Activated gamma-delta T cell treated with anti-CD3 and anti-CD28 coated beads, Interleukin-2, amount 50 U/mL, for 16 hours (primary cell): ENCODE results near the gene GPR108.
"Not testable (repeated sequence)": the region's sequence is repeated elsewhere in the genome, so short reads cannot be mapped to it uniquely, and the experiment has no call there.

ENCODE experiments used
- DNase-seq: peaks from one replicate; pipeline ENCODE4 v3.0.0-alpha.2; 2020; ENCODE audit warnings: low read depth

The GPR108 gene

DNA sequence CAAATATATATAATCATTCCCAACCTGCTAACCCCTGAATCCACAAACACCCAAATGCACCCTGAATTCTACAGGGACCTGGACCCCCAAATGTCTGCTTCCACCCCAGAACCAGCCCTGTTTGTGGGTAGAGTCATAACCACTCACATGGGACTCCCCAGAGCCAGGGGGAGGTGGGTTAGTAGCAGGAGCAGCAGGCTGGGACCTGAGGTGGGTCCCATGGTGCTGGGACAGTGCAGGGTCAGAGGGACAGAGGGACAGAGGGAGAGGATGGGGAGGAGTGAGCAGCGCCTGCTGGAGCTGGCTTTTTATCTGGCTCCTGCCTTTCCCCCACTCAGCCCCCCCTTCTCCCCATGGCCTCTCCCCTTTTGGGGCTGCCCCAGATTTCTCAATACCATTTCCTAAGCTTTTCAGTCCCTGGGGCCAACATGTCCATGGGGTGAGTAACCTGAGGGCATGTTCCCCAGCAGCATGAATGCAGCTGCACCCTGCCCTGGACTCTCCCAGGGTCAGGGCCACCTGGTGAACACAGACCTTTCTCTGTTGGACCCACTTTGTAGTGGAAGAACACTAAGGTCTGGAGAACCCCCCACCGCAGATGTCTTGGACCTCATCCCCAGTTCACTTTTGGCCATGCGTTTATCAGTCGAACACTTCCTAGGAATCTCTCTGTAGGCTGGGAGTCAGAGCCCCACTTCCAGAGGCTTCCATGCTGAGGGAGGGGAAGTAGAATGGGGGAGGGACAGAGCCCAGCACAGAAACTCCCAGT lies 16.8 kb downstream of the GPR108 start, which contains the start of gene C3:
TSS of gene C3 (minus strand) at position 282 of the 769 bp plus-strand sequence. CDS start at position 221, 61 bp downstream.
- DNase-seq: no peak

DNA sequence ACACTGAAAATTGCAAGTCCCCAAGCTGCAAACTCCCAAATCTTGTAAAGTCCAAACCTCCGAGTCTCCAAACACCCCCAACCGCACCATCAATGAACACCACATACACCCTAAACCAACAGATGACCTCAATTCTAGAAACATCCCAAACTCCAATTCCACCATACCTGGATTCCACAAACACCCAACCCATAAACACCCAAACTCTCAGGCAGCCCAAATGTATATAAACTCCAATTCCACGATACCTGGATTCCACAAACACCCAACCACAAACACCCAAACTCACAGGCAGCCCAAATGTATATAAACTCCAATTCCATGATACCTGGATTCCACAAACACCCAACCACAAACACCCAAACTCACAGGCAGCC lies 17.4 kb downstream of the GPR108 start:
- DNase-seq: no peak

GRCh38 chr19:6719540-6719861 lies 17.9 kb downstream of the GPR108 start:
- DNase-seq: no peak

GRCh38 chr19:6718741-6719539 lies 18.4 kb downstream of the GPR108 start:
- no peak for DNase-seq

DNA sequence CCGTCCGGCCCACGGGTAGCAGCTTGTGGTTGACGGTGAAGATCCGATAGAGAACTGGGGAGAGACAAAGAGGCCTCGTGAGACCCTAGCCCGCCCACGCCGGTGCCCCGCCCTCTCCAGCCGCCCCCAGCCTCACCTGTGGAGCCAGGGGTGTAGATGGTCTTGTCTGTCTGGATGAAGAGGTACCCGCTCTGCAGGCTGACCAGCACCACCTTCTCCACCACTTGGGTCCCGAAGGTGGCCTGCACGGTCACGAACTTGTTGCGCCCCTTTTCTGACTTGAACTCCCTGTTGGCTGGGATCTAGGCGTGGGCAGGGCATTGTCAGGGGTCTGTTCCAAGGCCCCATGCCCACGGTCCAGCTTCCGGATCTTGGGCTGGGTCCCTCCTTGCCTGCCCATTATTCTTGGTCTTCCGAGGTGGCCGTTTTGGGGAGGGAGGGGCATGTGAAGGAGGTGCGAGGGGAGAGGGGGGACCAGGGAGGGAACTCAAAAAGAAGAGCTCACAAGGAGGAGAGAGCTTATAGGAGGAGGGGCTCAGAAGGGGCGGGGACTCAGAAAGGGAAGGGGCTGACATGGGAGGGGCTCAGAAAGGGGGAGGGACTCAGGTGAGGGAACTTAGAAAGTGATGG lies 19.2 kb downstream of the GPR108 start:
- no peak for DNase-seq

GRCh38 chr19:6717441-6717971 lies 19.9 kb downstream of the GPR108 start:
- no peak for DNase-seq

GRCh38 chr19:6717036-6717435 lies 20.3 kb downstream of the GPR108 start:
- no peak for DNase-seq

- DNase-seq: no peak
These were observed 20.8 kb downstream of the GPR108 start for GRCh38 chr19:6716610-6716970.

DNA sequence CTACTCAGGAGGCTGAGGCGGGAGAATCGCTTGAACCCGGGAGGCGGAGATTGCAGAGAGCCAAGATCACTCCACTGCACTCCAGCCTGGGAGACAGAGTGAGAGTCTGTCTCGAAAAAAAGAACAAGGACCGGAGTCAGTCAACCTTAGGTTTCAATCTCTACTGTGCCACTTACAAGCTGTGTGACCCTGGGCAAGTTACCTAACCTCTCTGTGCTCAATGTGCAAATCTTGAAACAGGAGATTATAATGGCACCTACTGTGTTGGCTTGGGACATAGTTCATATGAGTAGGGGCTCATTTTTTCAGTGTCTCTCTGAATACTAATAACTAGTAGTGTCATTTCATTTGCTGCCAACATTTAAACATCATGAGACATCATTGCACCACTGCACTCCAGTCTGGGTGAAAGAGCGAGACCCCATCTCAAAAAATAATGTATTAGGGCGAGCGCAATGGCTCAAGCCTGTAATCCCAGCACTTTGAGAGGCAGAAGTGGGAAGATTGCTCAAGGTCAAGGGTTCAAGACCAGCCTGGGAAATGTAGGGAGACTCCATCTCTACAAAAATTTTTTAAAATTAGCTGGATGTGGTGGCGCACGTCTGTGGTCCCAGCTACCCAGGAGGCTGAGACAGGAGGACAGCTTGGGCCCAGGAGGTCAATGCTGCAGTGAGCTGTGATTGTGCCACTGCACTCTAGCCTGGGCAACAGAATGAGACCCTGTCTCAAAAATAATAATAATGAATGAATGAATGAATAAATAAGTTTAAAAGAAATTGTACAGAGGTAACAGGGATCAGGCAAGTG lies 22.4 kb downstream of the GPR108 start:
- no peak for DNase-seq

GRCh38 chr19:6713773-6714692 lies 23.3 kb downstream of the GPR108 start:
- DNase-seq: no peak

DNA sequence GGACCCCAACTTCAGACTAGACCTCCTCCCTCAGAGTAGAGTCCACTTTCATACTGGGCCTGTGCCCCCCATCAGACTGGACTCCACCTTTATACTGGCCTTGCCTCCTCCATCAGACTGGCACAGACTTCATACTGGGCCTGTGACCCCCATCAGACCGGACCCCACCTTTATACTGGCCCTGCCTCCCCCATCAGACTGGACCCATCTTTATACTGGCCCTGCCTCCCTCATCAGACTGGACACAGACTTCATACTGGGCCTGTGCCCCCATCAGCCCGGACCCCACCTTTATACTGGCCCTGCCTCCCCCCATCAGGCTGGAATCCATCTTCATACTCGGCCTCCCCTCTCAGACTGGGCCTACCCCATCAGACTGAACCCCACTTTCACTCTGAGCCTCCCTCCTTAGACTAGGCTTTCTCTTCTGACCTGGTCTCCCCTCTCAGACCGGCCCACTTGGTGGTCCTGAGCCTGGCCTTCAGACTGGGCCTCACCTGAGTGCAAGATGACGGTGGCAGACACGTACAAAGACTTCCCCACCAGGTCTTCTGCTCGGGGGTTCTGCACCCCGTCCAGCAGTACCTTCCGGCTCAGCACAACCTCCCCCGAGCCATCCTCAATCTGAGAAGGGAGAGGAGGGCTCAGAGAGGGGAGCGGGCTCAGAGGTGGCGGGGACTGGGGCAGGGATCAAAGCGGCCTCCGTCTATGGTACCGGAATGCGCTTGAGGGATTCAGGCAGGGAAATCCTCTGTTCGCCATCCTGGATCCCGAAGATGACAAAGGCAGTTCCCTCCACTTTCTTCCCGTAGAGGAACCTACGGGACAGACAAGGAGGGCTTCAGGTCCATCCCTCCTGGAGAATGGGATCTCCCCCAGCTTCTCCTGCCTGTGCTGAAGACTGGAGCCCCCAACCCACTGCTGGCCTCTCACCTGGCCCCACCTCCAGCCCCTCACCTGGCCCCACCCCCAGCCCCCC lies 24.4 kb downstream of the GPR108 start:
- DNase-seq: no peak

- no peak for DNase-seq
These were observed 25.1 kb downstream of the GPR108 start for GRCh38 chr19:6712231-6712630.

DNA sequence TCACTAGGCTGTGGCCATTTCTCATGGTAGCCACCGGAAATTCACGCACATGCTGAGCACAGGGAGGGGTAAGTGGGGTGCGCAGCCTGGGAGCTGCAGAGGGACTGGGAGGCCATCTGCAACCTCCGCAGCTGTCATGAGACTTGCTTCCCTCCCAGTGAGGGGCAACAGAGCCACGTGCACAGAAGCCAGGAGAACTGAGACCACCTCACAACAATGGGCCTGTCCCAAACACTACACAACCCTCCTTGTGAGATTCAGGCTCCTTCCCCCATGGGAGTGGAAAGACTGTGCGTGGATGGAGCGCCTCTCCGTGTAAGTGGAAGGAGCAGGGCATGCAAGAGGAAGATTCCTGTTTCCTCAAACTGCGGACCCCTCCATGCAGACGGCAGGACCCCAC lies 25.8 kb downstream of the GPR108 start:
- DNase-seq: no peak

GRCh38 chr19:6711078-6711361 lies 26.4 kb downstream of the GPR108 start:
- DNase-seq: no peak

DNA sequence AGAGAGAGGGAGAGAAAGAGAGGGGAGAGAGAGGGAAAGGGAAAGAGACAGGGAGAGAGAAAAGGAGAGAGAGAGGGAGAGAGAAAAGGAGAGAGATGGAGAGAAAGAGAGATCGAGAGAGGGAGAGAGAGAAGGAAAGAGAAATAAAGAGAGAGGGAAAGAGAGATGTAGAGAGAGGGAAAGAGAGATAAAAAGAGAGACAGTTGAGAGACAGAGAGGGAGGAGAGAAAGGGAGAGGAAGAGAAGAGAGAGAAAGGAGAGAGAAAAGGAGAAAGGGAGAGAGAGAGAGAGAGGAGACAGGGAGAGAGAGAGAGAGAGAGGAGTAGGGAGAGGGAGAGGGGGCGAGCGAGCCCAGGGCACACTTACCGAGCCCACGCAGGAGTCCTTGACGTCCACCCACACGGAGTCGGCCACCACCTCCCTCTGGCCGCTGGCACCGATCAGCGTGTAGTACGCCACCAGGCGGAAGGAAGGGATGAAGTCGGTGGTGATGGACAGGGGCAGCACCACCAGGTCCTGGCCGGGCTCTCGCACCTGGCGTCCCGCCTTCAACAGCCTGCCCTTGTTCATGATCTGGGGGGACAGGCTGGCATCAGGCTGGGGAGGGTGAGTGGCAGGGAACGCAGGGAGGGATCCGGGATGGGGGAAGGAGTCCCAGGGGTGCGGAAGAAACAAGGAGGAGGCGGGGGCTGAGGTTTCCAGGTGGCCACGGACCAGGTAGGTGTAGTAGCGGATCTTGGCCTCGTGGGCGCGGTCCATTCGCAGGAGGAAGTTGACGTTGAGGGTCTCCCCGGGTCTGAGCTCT lies 26.9 kb downstream of the GPR108 start:
- DNase-seq: no peak

GRCh38 chr19:6709549-6709948 lies 27.8 kb downstream of the GPR108 start:
- no peak for DNase-seq

DNA sequence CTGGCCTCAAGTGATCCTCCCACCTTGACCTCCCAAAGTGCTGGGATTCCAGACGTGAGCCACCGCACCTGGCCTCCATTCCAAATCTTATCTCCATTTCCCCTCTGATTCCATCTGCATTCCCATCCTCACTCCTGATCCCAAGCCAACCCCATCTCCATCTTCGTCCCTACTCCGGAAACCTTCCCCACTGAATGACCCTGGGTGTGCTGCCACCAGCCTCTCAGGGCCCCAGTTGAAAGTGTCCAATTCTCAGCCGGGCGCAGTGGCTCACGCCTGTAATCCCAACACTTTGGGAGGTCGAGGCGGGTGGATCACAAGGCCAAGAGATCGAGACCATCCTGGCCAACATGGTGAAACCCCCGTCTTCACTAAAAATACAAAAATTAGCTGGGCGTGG lies 28.5 kb downstream of the GPR108 start:
- DNase-seq: not testable (repeated sequence)

- no peak for DNase-seq
These were observed 29.0 kb downstream of the GPR108 start for GRCh38 chr19:6708346-6708745.

GRCh38 chr19:6707658-6708018 lies 29.7 kb downstream of the GPR108 start:
- no peak for DNase-seq
